ENCODE data around the gene TRMT61A. TPM values are rescaled to one million over a fixed set of nuclear protein-coding genes. Genes with fewer than 3 reads are reported as not detected.

TRMT61A gene
- total RNA-seq, 1 donor from 2014 or later, result 17.1 TPM

- TF ChIP-seq CTCF (IDR thresholded peaks at IDR 0.05; ENCODE audit: insufficient read depth, low read length, poor library complexity, severe bottlenecking), result no peak
- H3K36me3 ChIP-seq (ENCODE audit: control insufficient read depth, insufficient read depth, low read length), result no peaks in the 10 kb centered on the region
- no peak for DNase-seq (ENCODE audit: low read depth)
- H3K27me3 ChIP-seq (ENCODE audit: control insufficient read depth, insufficient read depth, low read length), result no peaks in the 10 kb centered on the region
- H3K4me3 ChIP-seq (ENCODE audit: low read depth, low read length), result no peak overlapping the region
Measured at GRCh38 chr14:103537175-103537990, 8.4 kb downstream of the TRMT61A start.

GRCh38 chr14:103538291-103539055, 9.5 kb downstream of the TRMT61A start:
- DNase-seq (ENCODE audit: low read depth), result no peak
- H3K27me3 ChIP-seq (ENCODE audit: control insufficient read depth, insufficient read depth, low read length), result no peaks in the 10 kb centered on the region
- H3K36me3 ChIP-seq (ENCODE audit: control insufficient read depth, insufficient read depth, low read length), result no peaks in the 10 kb centered on the region
- no peak for TF ChIP-seq CTCF (IDR thresholded peaks at IDR 0.05; ENCODE audit: insufficient read depth, low read length, poor library complexity, severe bottlenecking)
- no peak overlapping the region for H3K4me3 ChIP-seq (ENCODE audit: low read depth, low read length)

GRCh38 chr14:103539056-103539825, 10.2 kb downstream of the TRMT61A start:
- no peak for TF ChIP-seq CTCF (IDR thresholded peaks at IDR 0.05; ENCODE audit: insufficient read depth, low read length, poor library complexity, severe bottlenecking)
- DNase-seq (ENCODE audit: low read depth), result no peak
- no peak overlapping the region for H3K4me3 ChIP-seq (ENCODE audit: low read depth, low read length)

GRCh38 chr14:103540821-103541708, 12.1 kb downstream of the TRMT61A start:
- TF ChIP-seq CTCF (IDR thresholded peaks at IDR 0.05; ENCODE audit: insufficient read depth, low read length, poor library complexity, severe bottlenecking), result no peak
- H3K36me3 ChIP-seq (ENCODE audit: control insufficient read depth, insufficient read depth, low read length), result no peaks in the 10 kb centered on the region
- no peak for DNase-seq (ENCODE audit: low read depth)
- no peak overlapping the region for H3K4me3 ChIP-seq (ENCODE audit: low read depth, low read length)
- no peaks in the 10 kb centered on the region for H3K27me3 ChIP-seq (ENCODE audit: control insufficient read depth, insufficient read depth, low read length)

More at GRCh38 chr14:103539056-103539825, 10.2 kb downstream of the TRMT61A start:
- no peaks in the 10 kb centered on the region for H3K27me3 ChIP-seq (ENCODE audit: control insufficient read depth, insufficient read depth, low read length)
- H3K36me3 ChIP-seq (ENCODE audit: control insufficient read depth, insufficient read depth, low read length), result no peaks in the 10 kb centered on the region
